C4-2B (cell line): ENCODE measurements around the gene MRLN.
"Not testable (repeated sequence)": the region's sequence is repeated elsewhere in the genome, so short reads cannot be mapped to it uniquely, and the experiment has no call there.

Experiments
- CTCF ChIP-seq: fragments of 450-650 bp; conservative IDR thresholded peaks from 2 replicates; pipeline ENCODE4 v1.5.1; 2017; ENCODE audit warnings: mild to moderate bottlenecking
- ZFX ChIP-seq: fragments of 450-650 bp; IDR thresholded peaks from 2 replicates; pipeline ENCODE4 v1.6.1; 2017

GRCh38 chr10:59732849-59733248 lies 20.4 kb downstream of the MRLN start:
- TF ChIP-seq CTCF, ZFX: not testable (repeated sequence)
